ENCODE measurements around the gene KIF5C.
A peak's percentile ranks its signal among the peaks of the same experiment; 100 is the strongest.

DNA sequence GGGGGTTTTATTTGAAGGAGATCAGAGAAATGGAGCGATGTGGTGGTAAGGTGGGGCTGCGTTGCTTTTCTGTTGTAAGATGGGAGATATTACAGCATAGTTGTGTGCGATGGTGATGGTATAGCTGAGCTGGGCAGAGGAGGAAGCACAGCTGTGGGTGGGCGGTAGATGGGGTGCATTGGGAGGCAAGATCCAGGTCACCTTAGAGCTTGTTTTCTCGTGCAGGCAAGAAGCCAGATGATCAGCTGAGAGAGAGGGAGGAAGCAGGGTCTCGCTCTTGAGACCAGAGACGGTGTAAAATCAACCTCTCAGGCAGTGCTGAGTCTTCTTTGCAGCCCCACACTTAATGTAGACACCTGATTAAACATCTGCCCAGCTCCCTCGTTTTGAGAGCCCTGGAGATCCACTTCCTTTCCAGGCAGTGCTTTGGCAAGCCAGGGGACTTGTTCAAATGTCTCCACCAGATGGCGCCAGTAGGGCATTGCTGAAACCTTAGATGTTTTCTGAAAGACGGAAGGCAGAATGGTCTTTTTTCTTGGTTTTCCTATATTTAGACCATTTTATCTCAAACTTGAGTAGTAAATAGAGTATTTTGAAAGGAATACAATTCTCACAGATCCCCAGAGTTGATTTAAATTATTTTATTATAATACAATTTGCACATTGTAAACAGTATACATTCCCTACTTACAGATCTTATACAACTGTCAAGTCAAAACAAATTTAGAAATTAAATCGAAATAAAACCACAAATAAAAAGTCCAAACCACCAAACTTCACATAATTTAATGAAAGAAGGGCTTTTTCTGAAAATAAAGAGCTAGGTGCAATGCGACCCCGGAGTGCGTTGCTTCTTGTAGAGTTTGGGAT lies 142.3 kb downstream of the KIF5C start:
- no peak for TF ChIP-seq EZH2phosphoT487 (IDR thresholded peaks at IDR 0.05; ENCODE audit: borderline replicate concordance)
- TF ChIP-seq, protein P1, sequence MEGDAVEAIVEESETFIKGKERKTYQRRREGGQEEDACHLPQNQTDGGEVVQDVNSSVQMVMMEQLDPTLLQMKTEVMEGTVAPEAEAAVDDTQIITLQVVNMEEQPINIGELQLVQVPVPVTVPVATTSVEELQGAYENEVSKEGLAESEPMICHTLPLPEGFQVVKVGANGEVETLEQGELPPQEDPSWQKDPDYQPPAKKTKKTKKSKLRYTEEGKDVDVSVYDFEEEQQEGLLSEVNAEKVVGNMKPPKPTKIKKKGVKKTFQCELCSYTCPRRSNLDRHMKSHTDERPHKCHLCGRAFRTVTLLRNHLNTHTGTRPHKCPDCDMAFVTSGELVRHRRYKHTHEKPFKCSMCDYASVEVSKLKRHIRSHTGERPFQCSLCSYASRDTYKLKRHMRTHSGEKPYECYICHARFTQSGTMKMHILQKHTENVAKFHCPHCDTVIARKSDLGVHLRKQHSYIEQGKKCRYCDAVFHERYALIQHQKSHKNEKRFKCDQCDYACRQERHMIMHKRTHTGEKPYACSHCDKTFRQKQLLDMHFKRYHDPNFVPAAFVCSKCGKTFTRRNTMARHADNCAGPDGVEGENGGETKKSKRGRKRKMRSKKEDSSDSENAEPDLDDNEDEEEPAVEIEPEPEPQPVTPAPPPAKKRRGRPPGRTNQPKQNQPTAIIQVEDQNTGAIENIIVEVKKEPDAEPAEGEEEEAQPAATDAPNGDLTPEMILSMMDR (conservative IDR thresholded peaks at IDR 0.05; ENCODE audit: low read length) = peak; percentile 91
